Colon (tissue), 2 donors: ENCODE results near the gene RTTN.

ENCODE experiments used
- FAIRE-seq: peaks from 2 replicates; lab custom pipeline; 2012; peaks lifted over from hg19 to GRCh38; lab: Jason Lieb, UNC
- donor health status: control.
- donor health status: control.

Gene RTTN

GRCh38 chr18:70197026-70197425 lies 8.5 kb downstream of the RTTN start:
- no peak for FAIRE-seq

GRCh38 chr18:70195852-70196434 lies 9.5 kb downstream of the RTTN start:
- FAIRE-seq: peak; percentile 24

GRCh38 chr18:70195014-70195614 lies 10.4 kb downstream of the RTTN start:
- no peak for FAIRE-seq

GRCh38 chr18:70194227-70194890 lies 11.1 kb downstream of the RTTN start:
- no peak for FAIRE-seq

- no peak for FAIRE-seq
Observed at GRCh38 chr18:70190529-70190928, 15.0 kb downstream of the RTTN start.

GRCh38 chr18:70188113-70188512 lies 17.4 kb downstream of the RTTN start:
- FAIRE-seq: no peak

- no peak for FAIRE-seq
Observed at GRCh38 chr18:70183441-70183840, 22.0 kb downstream of the RTTN start.

- no peak for FAIRE-seq
Observed at GRCh38 chr18:70182548-70182947, 22.9 kb downstream of the RTTN start.

GRCh38 chr18:70181725-70182124 lies 23.8 kb downstream of the RTTN start:
- no peak for FAIRE-seq

- no peak for FAIRE-seq
Observed at GRCh38 chr18:70181015-70181414, 24.5 kb downstream of the RTTN start.

GRCh38 chr18:70176537-70176936 lies 28.9 kb downstream of the RTTN start:
- no peak for FAIRE-seq

GRCh38 chr18:70175216-70175615 lies 30.3 kb downstream of the RTTN start:
- FAIRE-seq: peak; percentile 45

- peak; percentile 31 for FAIRE-seq
Observed at GRCh38 chr18:70172225-70172624, 33.3 kb downstream of the RTTN start.

GRCh38 chr18:70169747-70170146 lies 35.7 kb downstream of the RTTN start:
- FAIRE-seq: peak; percentile 10

- no peak for FAIRE-seq
Observed at GRCh38 chr18:70166668-70167067, 38.8 kb downstream of the RTTN start.

- no peak for FAIRE-seq
Observed at GRCh38 chr18:70165936-70166335, 39.6 kb downstream of the RTTN start.

GRCh38 chr18:70160073-70160678 lies 45.3 kb downstream of the RTTN start:
- no peak for FAIRE-seq

- no peak for FAIRE-seq
Observed at GRCh38 chr18:70158992-70159717, 46.3 kb downstream of the RTTN start.

- no peak for FAIRE-seq
Observed at GRCh38 chr18:70156886-70157285, 48.6 kb downstream of the RTTN start.

- no peak for FAIRE-seq
Observed at GRCh38 chr18:70154591-70155194, 50.8 kb downstream of the RTTN start.

GRCh38 chr18:70151614-70152013 lies 53.9 kb downstream of the RTTN start:
- FAIRE-seq: no peak

- no peak for FAIRE-seq
Observed at GRCh38 chr18:70149616-70150301, 55.7 kb downstream of the RTTN start.
